Glomerular endothelial cell (primary cell): ENCODE results near the gene C19orf73. TPM values are rescaled to one million over a fixed set of nuclear protein-coding genes. Genes with fewer than 3 reads are reported as not detected.
A peak's percentile ranks its signal among the peaks of the same experiment; 100 is the strongest.
"Not testable (repeated sequence)": the region's sequence is repeated elsewhere in the genome, so short reads cannot be mapped to it uniquely, and the experiment has no call there.

Experiments
- DNase-seq: peaks from one replicate; pipeline ENCODE4 v3.0.0-alpha.2; 2011; ENCODE audit warnings: low read depth, low spot score; ENCODE audit errors: extremely low read depth
- total RNA-seq: library from RNA; depleted of rRNA; stranded (reverse); fragments of >200 nt; gene quantifications from 2 replicates; pipeline ENCODE4 v1.2.3, GENCODE V29; 2015

The C19orf73 gene
- total RNA-seq, 1 donor from 2014 or later, result 3.3 TPM

DNA sequence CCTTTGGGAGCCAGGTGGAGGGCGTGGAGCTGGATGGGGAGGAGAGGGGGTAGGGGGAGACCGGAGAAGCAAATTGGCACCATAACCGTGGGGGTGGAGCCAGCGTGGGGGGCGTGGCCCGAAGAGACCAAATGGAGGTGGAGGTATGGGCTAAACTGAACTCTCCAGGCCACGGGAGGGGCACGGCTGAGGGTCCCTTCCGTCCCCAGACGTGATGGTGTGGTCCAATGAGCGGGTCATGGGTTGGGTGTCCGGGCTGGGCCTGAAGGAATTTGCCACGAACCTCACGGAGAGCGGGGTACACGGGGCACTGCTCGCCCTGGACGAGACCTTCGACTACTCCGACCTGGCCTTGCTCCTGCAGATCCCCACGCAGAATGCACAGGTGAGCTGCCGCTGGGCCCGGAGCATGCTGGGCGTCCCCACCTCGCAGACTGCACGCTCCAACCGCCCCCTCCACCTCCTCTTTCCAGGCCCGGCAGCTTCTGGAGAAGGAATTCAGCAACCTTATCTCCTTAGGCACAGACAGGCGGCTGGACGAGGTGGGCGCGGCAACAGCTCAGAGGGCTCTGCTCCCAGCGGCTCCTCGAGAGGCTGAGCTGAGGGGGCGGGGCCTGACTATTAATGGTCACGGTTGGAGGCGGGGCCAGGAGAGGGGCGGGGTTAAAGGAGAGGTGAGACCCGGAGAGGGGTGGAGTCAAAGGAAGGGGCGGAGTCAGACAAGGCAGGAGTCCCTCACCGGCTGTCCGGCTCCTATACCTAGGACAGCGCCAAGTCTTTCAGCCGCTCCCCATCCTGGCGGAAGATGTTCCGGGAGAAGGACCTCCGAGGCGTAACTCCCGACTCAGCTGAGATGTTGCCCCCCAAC is 30.1 kb upstream of the C19orf73 start:
- DNase-seq, result peak; percentile 47

DNA sequence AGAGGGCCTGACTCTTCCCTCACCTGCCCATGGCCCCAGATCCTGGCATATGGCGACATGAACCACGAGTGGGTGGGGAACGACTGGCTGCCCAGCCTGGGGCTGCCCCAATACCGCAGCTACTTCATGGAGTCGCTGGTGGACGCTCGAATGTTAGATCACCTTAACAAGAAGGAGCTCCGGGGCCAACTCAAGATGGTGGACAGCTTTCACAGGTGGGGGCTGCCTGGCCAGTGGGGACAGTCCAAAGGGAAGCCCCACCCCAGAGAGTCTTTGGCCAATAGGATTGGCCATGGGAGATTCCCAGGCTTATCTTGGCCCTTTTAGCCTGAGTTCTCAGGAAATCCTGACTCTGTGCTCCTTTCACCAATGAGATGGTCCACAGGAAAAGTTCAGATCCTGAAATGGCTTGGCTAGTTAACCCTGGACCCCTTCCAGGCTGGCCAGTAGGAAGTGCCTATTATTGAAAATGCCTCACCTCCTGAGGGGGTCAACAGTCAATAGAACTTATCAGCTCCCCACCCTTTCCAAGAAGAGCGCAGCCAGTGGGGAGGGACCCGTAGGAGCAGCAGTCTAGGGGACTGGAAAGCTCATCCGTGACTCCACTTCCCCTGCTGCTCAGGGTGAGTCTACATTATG is 29.2 kb upstream of the C19orf73 start:
- peak; percentile 45 for DNase-seq

- not testable (repeated sequence) for DNase-seq
Observed at GRCh38 chr19:49146408-49146770, 27.4 kb upstream of the C19orf73 start.

- DNase-seq, result no peak
Observed at GRCh38 chr19:49145573-49146407, 26.8 kb upstream of the C19orf73 start.

DNA sequence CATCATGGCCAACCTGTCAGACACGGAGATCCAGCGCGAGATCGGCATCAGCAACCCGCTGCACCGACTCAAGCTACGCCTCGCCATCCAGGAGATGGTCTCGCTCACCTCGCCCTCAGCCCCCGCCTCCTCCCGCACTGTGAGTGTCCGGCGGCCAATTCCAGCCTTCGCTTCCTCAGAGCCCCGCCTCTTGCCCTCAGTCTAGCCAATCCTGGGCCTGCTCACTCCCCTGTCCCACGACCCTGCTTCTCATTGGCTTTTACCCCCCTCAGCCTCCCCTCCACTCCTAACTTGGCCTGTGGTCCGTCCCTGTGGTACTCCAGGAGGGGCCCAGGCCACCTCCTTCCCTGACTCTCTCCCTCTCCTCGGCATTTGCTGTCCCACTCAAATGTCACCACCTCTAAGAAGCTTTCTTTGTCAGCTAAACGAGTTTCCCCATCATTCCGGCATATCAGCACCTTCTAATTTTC is 24.0 kb upstream of the C19orf73 start:
- no peak for DNase-seq

DNA sequence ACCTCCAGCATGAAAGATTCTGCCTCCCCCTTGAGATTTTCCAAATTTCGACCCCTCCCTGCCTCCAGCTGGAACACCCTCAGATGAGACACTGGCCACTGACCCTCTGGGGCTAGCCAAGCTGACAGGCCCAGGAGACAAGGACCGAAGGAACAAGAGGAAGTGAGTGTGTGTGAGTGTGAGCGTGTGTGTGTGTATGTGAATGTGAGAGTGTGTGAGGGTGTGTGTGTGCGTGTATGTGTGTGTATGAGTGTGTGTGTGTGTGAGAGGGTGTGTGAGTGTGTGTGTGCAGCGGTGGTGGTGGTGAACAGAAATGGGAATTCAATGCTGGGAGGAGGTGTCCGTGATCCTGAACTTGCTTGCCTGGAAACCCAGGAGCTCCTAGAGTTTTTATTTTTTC is 22.4 kb upstream of the C19orf73 start:
- no peak for DNase-seq

DNA sequence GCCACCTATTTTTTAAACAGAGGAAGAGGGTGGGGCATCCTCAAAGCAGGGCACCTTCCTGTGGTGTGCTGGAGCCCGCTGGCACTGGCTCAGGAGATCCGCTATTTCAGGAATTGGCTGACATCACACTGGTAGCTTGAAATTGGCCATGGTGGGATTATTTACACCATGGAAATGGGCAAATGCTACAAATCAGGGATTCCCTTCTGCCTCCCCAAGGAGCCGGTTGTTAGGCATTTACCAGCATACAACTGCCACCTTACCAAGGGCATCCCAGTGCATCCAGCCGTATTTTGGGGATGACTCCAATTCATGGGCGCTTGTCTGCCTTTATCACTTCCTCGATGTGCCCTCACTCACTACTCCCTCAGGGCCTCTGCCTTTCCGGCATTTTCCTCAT is 22.0 kb upstream of the C19orf73 start:
- DNase-seq, result no peak

DNA sequence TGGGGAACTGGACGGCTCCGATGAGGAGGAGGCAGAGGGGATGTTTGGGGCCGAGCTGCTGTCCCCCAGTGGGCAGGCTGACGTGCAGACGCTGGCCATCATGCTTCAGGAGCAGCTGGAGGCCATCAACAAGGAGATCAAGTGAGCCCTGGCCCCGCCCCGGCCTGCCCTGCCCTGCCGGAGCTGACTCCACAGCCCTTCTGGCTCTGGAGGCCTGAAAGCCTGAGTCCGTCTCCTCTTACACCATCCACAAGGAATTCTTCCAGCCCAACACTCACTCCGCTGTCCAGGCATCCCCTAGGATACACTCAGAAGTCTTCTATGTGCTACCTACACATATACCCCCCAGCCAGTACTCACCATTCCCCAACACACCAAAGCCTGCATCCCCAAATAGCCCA is 17.8 kb upstream of the C19orf73 start:
- DNase-seq, result no peak

GRCh38 chr19:49135686-49136085 is 16.7 kb upstream of the C19orf73 start:
- no peak for DNase-seq

DNA sequence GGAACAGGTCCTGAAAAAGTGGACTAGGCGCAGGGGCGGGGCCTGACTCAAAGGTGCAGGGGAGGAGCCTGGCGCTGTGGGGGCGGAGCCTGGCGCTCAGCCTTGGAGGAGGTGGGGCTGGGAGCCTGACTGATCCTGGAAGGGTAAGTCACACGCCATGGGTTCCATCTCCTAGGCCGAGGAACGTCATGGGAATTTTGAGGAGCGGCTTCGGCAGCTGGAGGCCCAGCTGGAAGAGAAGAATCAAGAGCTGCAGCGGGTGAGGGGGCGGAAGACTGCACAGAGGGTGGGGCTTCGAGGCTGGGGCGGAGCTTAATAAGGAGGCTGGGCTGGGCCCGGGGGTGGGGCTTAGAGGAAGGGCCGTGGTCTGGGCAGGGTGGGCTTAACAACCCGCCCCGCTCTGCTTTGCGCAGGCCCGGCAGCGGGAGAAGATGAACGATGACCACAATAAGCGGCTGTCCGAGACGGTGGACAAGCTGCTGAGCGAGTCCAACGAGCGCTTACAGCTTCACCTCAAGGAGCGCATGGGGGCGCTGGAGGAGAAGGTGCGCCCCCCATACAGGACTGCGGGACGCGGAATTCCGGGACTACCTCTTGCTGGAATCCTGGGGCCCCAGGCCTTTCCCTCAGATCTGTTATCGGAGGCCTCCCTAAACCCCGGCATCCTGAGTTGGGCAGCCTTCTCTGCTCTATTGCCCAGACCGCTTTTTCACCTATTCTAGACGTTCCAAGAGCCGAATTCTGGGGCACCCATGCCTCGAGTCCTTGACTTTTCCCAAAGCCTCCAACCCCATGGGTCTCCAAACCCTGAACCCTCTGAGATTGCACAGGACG is 14.9 kb upstream of the C19orf73 start:
- no peak for DNase-seq

DNA sequence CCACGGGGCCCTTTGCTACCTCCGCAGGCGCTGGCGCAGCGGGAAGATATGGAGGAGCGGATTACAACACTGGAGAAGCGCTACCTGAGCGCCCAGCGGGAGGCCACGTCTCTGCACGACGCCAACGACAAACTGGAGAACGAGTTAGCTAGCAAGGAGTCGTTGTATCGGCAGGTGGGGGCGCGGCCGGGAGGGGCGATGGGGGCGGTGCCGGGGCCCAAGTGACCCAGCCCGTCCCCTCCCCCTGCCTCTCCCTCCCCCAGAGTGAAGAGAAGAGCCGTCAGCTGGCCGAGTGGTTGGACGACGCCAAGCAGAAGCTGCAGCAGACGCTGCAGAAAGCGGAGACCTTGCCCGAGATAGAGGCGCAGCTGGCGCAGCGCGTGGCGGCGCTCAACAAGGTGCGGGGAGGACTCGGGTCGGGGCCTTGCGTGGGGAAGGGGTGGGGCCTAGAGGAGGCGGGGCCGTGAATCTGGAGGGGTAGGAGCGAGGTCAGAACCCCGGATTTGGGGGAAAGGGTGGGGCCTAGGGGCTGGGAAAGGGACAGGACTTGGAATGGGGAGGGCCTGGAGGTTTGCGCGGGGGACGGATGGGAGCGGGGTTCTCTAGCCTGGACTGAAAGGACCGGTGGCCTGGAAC is 14.1 kb upstream of the C19orf73 start:
- DNase-seq, result no peak

DNA sequence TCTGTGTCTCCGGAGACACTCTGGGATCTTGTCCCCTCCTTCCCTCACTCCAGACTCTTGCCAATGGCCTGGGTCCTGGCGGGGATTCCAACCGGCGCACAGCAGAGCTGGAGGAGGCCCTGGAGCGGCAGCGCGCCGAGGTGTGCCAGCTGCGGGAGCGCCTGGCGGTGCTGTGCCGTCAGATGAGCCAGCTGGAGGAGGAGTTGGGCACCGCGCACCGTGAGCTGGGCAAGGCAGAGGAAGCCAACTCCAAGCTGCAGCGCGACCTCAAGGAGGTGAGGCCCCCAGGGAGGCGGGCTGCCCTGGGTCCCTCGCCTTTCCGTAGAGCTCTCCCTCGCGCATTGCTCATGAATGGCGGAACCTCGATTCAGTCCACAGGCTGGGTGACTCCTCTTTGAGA is 11.4 kb upstream of the C19orf73 start:
- DNase-seq, result no peak

- DNase-seq, result no peak
Observed at GRCh38 chr19:49129238-49129583, 10.3 kb upstream of the C19orf73 start.

DNA sequence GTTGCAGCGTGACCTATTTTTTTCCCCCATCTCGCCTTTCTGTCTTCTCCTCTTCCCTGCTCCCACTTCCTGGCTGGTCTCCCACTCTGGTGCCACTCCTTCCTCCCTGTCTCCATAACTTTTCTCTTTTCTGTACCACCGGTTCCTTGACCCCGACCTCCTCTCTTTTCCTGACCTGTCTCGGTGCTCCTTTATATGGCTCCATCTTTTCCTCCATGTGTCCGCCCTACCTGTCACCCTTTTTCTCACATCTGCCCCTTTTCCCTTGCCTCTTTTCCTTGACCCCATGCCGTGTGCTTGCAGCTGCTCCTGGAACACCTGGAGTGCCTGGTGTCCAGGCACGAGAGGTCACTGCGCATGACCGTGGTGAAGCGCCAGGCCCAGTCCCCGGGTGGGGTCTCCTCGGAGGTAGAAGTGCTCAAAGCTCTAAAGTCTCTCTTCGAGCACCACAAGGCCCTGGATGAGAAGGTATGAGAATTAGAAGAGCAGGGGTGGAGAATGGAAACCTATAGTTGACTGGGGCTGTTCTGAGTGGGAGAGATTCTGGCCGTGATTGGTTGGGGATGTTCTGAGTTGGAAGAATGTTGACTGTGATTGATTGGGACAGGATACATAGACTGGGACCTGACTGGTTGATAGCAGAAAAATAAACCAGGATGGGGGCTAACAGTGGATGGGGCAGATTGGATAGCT is 9.7 kb upstream of the C19orf73 start:
- DNase-seq, result no peak

GRCh38 chr19:49127674-49128544 is 9.0 kb upstream of the C19orf73 start:
- DNase-seq, result no peak

GRCh38 chr19:49127225-49127624 is 8.3 kb upstream of the C19orf73 start:
- DNase-seq, result not testable (repeated sequence)

- DNase-seq, result no peak
Observed at GRCh38 chr19:49126575-49126974, 7.6 kb upstream of the C19orf73 start.

DNA sequence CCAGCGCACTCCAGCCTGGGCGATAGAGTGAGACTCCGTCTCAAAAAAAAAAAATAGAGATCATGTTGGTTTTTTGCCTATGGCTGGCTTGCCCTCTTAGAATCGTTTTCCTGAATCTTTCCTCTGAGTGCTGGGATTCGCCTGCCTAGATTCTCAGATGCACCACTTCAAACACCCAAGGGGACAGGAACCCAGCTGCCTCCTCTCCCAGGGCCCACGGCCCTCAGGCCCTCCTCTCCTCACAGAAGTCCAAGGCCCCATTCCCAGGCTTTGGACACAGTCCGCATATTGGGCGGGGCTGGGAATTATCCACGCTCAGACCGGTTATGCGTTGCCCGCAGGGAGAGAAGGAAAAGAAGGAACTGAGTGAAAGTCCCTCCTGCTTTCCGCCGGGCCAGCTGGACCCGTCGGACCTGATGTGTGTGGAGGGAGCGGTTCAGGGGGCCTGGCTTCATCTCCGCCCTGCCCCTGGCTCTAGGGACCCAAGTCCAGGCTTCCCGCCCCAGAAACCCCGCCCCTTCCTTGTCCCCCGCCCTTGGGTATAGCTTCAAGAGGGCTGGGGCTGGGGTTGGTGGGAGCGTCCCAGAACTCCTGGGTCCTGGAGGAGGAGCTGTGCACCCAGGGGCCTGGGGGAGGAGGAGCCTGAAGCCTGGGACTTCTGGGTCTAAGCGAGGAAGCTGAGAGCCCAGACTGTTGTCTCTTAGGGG is 6.2 kb upstream of the C19orf73 start:
- no peak for DNase-seq
